CD4-positive, alpha-beta T cell (primary cell): Measurements from ENCODE around the gene MYO1A. TPM values are rescaled to one million over a fixed set of nuclear protein-coding genes. Genes with fewer than 3 reads are reported as not detected.
A peak's percentile ranks its signal among the peaks of the same experiment; 100 is the strongest.
"Not testable (repeated sequence)": the region's sequence is repeated elsewhere in the genome, so short reads cannot be mapped to it uniquely, and the experiment has no call there.

Experiments used
- ATAC-seq: fragments of 200-7000 bp; cut with Tn5 transposase; one replicate; pipeline ENCODE4 v1.10.0; 2022; ENCODE audit warnings: mild to moderate bottlenecking; ENCODE audit not compliant: poor library complexity
- CTCF ChIA-PET: fragments of 350-600 bp; sonication (Branson Sonifier 250); formaldehyde crosslinking; loops from one replicate; lab custom pipeline; 2021; ENCODE audit warnings: antibody characterized with exemption, inconsistent platforms; lab: Charles Lee
- POLR2A ChIA-PET: fragments of 350-600 bp; sonication (Branson Sonifier 250); formaldehyde crosslinking; loops from one replicate; lab custom pipeline; 2021; ENCODE audit warnings: antibody characterized with exemption, inconsistent platforms; lab: Charles Lee
- DNase-seq, 14 experiments: peaks; one replicate each; pipeline ENCODE4 v3.0.0-alpha.2; 2013 to 2020; ENCODE audit warnings: mixed read lengths in 2 of 14
- H3K27ac ChIP-seq, 2 donors: one replicate each; pipeline versions ENCODE4 v1.5.1 to v1.7.0; 2013; ENCODE audit warnings: low read length in 2 of 2, low read depth in 1 of 2, mild to moderate bottlenecking in 1 of 2
- H3K27me3 ChIP-seq, 2 experiments: 1 replicate in 1 of 2; 2 replicates in 1 of 2; pipeline versions ENCODE4 v1.6.1 to v1.7.0; 2013; ENCODE audit warnings: low read length in 2 of 2, control low read depth in 1 of 2, mild to moderate bottlenecking in 1 of 2, moderate library complexity in 1 of 2; ENCODE audit not compliant: insufficient read depth in 2 of 2, control insufficient read depth in 1 of 2
- H3K36me3 ChIP-seq: one replicate; pipeline ENCODE4 v1.6.1; 2013; ENCODE audit warnings: low read length, control low read depth; ENCODE audit not compliant: insufficient read depth
- H3K4me1 ChIP-seq: one replicate; pipeline ENCODE4 v1.6.1; 2013; ENCODE audit warnings: low read length, control low read depth; ENCODE audit not compliant: insufficient read depth
- H3K4me3 ChIP-seq: one replicate; pipeline ENCODE4 v1.5.1; 2013; ENCODE audit warnings: mild to moderate bottlenecking, low read length, moderate library complexity
- H3K9me3 ChIP-seq, 2 experiments: 1 replicate in 1 of 2; 2 replicates in 1 of 2; pipeline versions ENCODE4 v1.6.1 to v1.7.0; 2013; ENCODE audit warnings: low read length in 2 of 2, mild to moderate bottlenecking in 2 of 2, control low read depth in 1 of 2, moderate library complexity in 1 of 2; ENCODE audit not compliant: control insufficient read depth in 1 of 2, insufficient read depth in 1 of 2
- H3K27ac Mint-ChIP-seq: one replicate; pipeline ENCODE4 v1.8.0; 2020; ENCODE audit warnings: mixed read lengths
- H3K27me3 Mint-ChIP-seq: one replicate; pipeline ENCODE4 v1.8.0; 2021; ENCODE audit warnings: mixed read lengths
- H3K36me3 Mint-ChIP-seq: one replicate; pipeline ENCODE4 v1.8.0; 2021; ENCODE audit warnings: low read depth, mixed read lengths
- H3K4me1 Mint-ChIP-seq: one replicate; pipeline ENCODE4 v1.8.0; 2021; ENCODE audit warnings: low read depth, mixed read lengths
- H3K4me3 Mint-ChIP-seq: one replicate; pipeline ENCODE4 v1.8.0; 2020; ENCODE audit warnings: mild to moderate bottlenecking, mixed read lengths
- H3K9me3 Mint-ChIP-seq: one replicate; pipeline ENCODE4 v1.8.0; 2020; ENCODE audit warnings: mixed read lengths
- CTCF ChIP-seq: fragments of 200-600 bp; IDR thresholded peaks from one replicate; pipeline ENCODE4 v1.8.0; 2022; ENCODE audit warnings: antibody characterized with exemption, mild to moderate bottlenecking
- intact Hi-C, 2 experiments: fragments of 100-400 bp; cut with DNase I in 1 of 2; cut with micrococcal nuclease in 1 of 2; formaldehyde crosslinking; loops; one replicate each; pipeline versions ENCODE4 v1.15.1 to v1.9.0; 2023 to 2025; cut with DNase I, micrococcal nuclease
- total RNA-seq, 174 experiments: library from RNA in 2 of 174; stranded (reverse) in 2 of 174; gene quantifications; one replicate each; pipeline ENCODE4 v1.2.3 and lab custom pipeline; 2021 to 2026

MYO1A gene
- total RNA-seq, 2 experiments from 2014 or later = 1.0 to 1.1 TPM

GRCh38 chr12:57025196-57025595 lies 24.7 kb downstream of the MYO1A start:
- POLR2A ChIA-PET = interaction anchor here (1.1 kb wide), 1 partner anchor 24 kb away, joined by 3 read pairs; no protein-coding TSS in a partner anchor
- H3K4me3 ChIP-seq = no peak overlapping the region
- Mint-ChIP-seq H3K4me1 (peaks cover 59% of the 10 kb centered on the region), H3K27ac (no peak overlapping the region), H3K4me3 (no peak overlapping the region), H3K36me3 (no peaks in the 10 kb centered on the region), H3K9me3 (no peaks in the 10 kb centered on the region), H3K27me3 (no peaks in the 10 kb centered on the region)
- no peaks in the 10 kb centered on the region for H3K36me3 ChIP-seq
- H3K4me1 ChIP-seq = peaks cover 29% of the 10 kb centered on the region
- no peaks in the 10 kb centered on the region for H3K9me3 ChIP-seq
- no peak for TF ChIP-seq CTCF
- DNase-seq (no peak), ATAC-seq (no peak)
- intact Hi-C loops = no loop called here
- no peaks in the 10 kb centered on the region for H3K27me3 ChIP-seq
- no peak overlapping the region for H3K27ac ChIP-seq
- CTCF ChIA-PET = interaction anchor here (1.2 kb wide), 1 partner anchor 23 kb away, joined by 5 read pairs; no protein-coding TSS in a partner anchor

- ATAC-seq, H3K9me3 Mint-ChIP-seq, H3K4me3 ChIP-seq, H3K27me3 ChIP-seq, H3K36me3 ChIP-seq, H3K27me3 Mint-ChIP-seq, intact Hi-C loops, H3K27ac ChIP-seq, H3K4me3 Mint-ChIP-seq, H3K36me3 Mint-ChIP-seq, DNase-seq, H3K9me3 ChIP-seq: not testable (repeated sequence)
- H3K4me1 ChIP-seq = peaks cover 22% of the 10 kb centered on the region
- H3K4me1 Mint-ChIP-seq = peaks cover 58% of the 10 kb centered on the region
- CTCF ChIA-PET = interaction anchor here (1.4 kb wide), 1 partner anchor 14 kb away, joined by 4 read pairs; no protein-coding TSS in a partner anchor
- H3K27ac Mint-ChIP-seq = peak overlapping the region; percentile 14
- POLR2A ChIA-PET = interaction anchor here (1.2 to 1.4 kb wide), 2 partner anchors 9 to 36 kb away, joined by 3 read pairs; no protein-coding TSS in a partner anchor
Observed at GRCh38 chr12:57022324-57022723, 27.6 kb downstream of the MYO1A start.

- H3K4me1 Mint-ChIP-seq = peaks cover 47% of the 10 kb centered on the region
- peaks cover 14% of the 10 kb centered on the region for H3K4me1 ChIP-seq
- peak overlapping the region in 1 of 2 donors; percentile 33 for H3K27ac ChIP-seq
- no peaks in the 10 kb centered on the region for H3K9me3 ChIP-seq
- peak; percentile 44 for ATAC-seq
- peak overlapping the region; percentile 42 for H3K4me3 Mint-ChIP-seq
- intact Hi-C loops = no loop called here
- no peaks in the 10 kb centered on the region for H3K27me3 Mint-ChIP-seq
- CTCF ChIA-PET = interaction anchor here (0.6 kb wide), 1 partner anchor 344 kb away, joined by 3 read pairs; no protein-coding TSS in a partner anchor
- no peak for DNase-seq
- no peaks in the 10 kb centered on the region for H3K36me3 ChIP-seq
- POLR2A ChIA-PET = interaction anchor here (0.8 to 2.4 kb wide), 4 partner anchors 11 to 92 kb away, joined by 3 to 14 read pairs (median 4); partner anchors contain the start of gene STAT6
- no peak for TF ChIP-seq CTCF
- no peaks in the 10 kb centered on the region for H3K36me3 Mint-ChIP-seq
- H3K9me3 Mint-ChIP-seq = no peaks in the 10 kb centered on the region
- H3K4me3 ChIP-seq = no peak overlapping the region
- no peaks in the 10 kb centered on the region for H3K27me3 ChIP-seq
- H3K27ac Mint-ChIP-seq = peak overlapping the region; percentile 80
Observed at GRCh38 chr12:57019983-57020719, 29.8 kb downstream of the MYO1A start.
